Measurements from ENCODE around the gene C1orf216. TPM values are rescaled to one million over a fixed set of nuclear protein-coding genes. Genes with fewer than 3 reads are reported as not detected.
"Not testable (repeated sequence)": the region's sequence is repeated elsewhere in the genome, so short reads cannot be mapped to it uniquely, and the experiment has no call there.

The C1orf216 gene
- total and polyA plus RNA-seq, 7 donors, result 2.1 to 32.5 (median 21.6) TPM

DNA sequence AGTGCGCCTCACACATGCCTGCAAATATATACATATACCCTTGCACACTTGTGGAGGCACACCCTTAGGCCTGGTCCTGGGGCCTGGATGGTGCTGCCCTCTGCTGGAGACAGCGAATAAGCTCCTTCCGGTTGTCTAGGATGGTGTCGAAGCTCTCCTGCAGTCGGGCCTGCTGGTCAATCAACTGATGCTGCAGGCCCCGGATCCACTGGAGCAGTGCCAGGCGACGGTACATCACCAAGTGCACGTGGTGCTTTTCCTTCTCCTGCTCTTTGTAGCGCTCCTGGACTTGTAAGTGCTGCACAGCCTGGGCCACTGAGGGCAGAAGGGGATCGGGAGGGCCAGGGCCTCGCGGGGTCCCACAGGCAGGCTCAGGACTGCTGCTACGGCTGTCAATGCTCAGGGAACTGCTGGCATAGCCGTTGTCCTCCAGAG lies 3.1 kb downstream of the C1orf216 start:
- TF ChIP-seq, protein P1, sequence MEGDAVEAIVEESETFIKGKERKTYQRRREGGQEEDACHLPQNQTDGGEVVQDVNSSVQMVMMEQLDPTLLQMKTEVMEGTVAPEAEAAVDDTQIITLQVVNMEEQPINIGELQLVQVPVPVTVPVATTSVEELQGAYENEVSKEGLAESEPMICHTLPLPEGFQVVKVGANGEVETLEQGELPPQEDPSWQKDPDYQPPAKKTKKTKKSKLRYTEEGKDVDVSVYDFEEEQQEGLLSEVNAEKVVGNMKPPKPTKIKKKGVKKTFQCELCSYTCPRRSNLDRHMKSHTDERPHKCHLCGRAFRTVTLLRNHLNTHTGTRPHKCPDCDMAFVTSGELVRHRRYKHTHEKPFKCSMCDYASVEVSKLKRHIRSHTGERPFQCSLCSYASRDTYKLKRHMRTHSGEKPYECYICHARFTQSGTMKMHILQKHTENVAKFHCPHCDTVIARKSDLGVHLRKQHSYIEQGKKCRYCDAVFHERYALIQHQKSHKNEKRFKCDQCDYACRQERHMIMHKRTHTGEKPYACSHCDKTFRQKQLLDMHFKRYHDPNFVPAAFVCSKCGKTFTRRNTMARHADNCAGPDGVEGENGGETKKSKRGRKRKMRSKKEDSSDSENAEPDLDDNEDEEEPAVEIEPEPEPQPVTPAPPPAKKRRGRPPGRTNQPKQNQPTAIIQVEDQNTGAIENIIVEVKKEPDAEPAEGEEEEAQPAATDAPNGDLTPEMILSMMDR (IDR thresholded peaks at IDR 0.05), result peak; percentile 28 to 79 (median 66)
- no peak for TF ChIP-seq POLR2A (IDR thresholded peaks at IDR 0.05)
- peak; percentile 79 for DNase-seq
- Histone ChIP-seq H3K36me3 (peaks cover 0 to 21% (median 9%) of the 10 kb centered on the region in 4 donors), H3K4me3 (no peak overlapping the region), H3K27ac (no peak overlapping the region), H3K4me1 (peaks cover 0 to 43% (median 37%) of the 10 kb centered on the region in 4 donors), H3K27me3 (no peaks in the 10 kb centered on the region), H3K9me3 (no peaks in the 10 kb centered on the region)
- WGBS, 2 donors, result 32 to 38% methylated on average over 15 of the region's 15 CpGs
- intact Hi-C loops (cut with DNase I), result loop anchor here (5.0 kb wide), 1 partner anchor 263 kb away; no protein-coding TSS in a partner anchor

DNA sequence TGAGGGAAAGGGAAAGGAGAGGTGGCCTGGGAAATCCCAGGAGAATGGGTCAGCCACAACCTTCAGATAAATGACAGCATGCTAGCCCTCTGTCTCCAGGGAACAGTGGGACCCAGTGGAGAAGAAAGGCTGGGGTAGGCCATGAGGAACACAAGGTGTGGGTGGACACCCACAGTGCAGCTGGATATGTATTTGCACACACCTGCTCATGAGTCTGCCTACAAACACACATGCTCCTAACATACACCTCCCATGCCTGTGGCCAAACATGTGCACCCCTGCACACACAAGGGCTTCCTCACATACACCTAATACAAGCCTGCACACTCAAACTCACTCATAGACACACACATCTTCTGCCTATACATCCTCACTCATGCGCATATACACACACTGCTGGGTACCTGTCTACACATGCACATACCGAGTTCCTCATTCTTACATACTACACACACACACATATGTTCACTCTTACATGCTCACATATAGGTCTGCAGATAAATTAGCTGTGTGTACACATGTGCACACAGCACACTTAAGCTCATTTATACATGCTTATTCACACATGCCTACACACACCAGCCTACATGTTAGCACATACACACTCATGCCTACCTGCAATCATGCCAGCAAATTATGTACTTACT lies 3.6 kb downstream of the C1orf216 start:
- DNase-seq, result no peak
- intact Hi-C loops (cut with DNase I), result loop anchor here (5.0 kb wide), 1 partner anchor 263 kb away; no protein-coding TSS in a partner anchor
- Histone ChIP-seq H3K4me3 (no peak overlapping the region), H3K9me3 (no peaks in the 10 kb centered on the region), H3K27ac (no peak overlapping the region), H3K4me1 (peaks cover 0 to 43% (median 37%) of the 10 kb centered on the region in 4 donors), H3K27me3 (no peaks in the 10 kb centered on the region), H3K36me3 (peaks cover 0 to 21% (median 9%) of the 10 kb centered on the region in 4 donors)
- TF ChIP-seq POLR2AphosphoS5 (IDR thresholded peaks at IDR 0.05), result no peak
- no peak for TF ChIP-seq EP300 (IDR thresholded peaks at IDR 0.05)
- TF ChIP-seq, protein P1 (IDR thresholded peaks at IDR 0.05), result no peak
- TF ChIP-seq POLR2A (IDR thresholded peaks at IDR 0.05), result no peak
- WGBS, 2 donors, result 77 to 87% methylated on average over 2 of the region's 2 CpGs

DNA sequence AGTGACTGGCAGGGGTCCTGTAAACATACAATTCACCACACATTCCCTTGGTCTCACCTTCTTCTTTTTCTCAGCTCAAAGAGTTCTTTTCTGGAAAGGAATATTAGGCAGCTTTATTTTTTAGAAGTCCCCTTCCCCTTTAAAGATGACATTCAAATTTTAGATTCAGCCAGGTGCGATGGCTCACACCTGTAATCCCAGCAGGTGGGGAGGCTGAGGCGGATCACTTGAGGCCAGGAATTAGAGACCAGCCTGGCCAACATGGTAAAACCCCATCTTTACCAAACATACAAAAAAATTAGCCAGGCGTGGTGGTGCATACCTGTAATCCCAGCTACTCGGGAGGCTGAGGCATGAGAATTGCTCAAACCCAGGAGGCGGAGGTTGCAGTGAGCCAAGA lies 7.6 kb downstream of the C1orf216 start:
- Histone ChIP-seq H3K4me1 (peaks cover 0 to 38% (median 32%) of the 10 kb centered on the region in 4 donors), H3K36me3 (peaks cover 0 to 21% (median 9%) of the 10 kb centered on the region in 4 donors), H3K27me3 (peaks cover 2 to 30% (median 19%) of the 10 kb centered on the region in 3 donors)
- intact Hi-C loops (cut with DNase I); H3K9me3 ChIP-seq; DNase-seq; H3K27ac ChIP-seq; H3K4me3 ChIP-seq: not testable (repeated sequence)
- 93 to 96% methylated on average over 5 of the region's 5 CpGs for WGBS, 2 donors

DNA sequence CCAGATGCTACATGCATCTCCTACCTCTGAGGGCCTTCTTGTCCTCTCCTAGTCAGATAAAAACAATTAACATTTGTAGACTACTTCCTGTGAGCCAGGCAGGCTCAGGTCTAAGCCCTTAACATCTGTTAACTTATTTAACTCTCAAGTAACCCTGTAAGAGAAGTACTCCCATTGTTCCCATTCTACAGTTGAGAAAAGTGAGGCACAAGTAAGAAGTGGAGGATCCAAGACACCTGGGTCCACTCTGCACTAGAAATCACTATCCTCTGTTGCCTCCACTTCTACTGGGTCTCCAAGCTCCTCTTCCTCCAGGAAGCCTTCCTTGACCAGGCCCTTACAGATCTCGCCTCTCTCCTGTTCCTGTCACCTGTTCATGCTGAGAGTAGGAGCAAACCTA lies 9.7 kb downstream of the C1orf216 start:
- H3K27ac ChIP-seq, result no peak overlapping the region

DNA sequence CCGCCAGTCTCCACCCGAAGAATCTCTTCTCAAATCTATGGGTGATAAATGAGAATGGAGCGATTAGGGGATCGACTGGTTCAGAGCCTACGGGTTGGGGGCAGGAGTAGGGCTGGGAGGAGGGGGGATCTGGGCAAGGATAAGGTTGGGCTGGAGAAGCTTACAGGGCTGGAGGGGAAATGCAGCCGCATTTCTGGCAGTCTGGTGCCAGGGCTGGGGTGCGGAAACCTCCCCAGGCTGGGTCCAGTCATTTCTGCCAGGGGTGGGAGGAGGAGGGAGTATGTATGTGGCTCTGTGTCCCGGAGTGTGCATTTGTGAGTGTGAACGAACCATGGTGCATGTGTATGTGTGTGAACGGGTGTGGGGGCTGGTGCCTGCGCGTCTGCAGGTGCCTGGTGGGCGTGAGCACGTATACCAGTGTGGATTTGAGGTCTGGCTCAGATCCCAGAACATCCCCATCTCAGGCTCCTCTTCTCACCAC lies 10.2 kb downstream of the C1orf216 start:
- H3K4me1 ChIP-seq, result peaks cover 0 to 17% (median 16%) of the 10 kb centered on the region in 4 donors
- no peaks in the 10 kb centered on the region for H3K9me3 ChIP-seq
- no peak for DNase-seq
- WGBS, 2 donors, result 7 to 12% methylated on average over 14 of the region's 14 CpGs
- TF ChIP-seq EP300 (IDR thresholded peaks at IDR 0.05) (no peak), POLR2A (IDR thresholded peaks at IDR 0.05) (no peak), POLR2AphosphoS5 (IDR thresholded peaks at IDR 0.05) (no peak)
- TF ChIP-seq, protein P1 (IDR thresholded peaks at IDR 0.05), result no peak
- H3K36me3 ChIP-seq, result peaks cover 0 to 2% (median under 1%) of the 10 kb centered on the region in 4 donors
- peaks cover 2 to 39% (median 22%) of the 10 kb centered on the region in 3 donors for H3K27me3 ChIP-seq
- H3K4me3 ChIP-seq, result peak overlapping the region; percentile 27 to 75 (median 56)
- no peak overlapping the region for H3K27ac ChIP-seq
- intact Hi-C loops (cut with DNase I), result no loop called here

More for the DNA sequence above, 9.7 kb downstream of the C1orf216 start:
- no peak for DNase-seq
- 82 to 96% methylated on average over 1 of the region's 1 CpG for WGBS, 2 donors
- intact Hi-C loops (cut with DNase I), result no loop called here
- Histone ChIP-seq H3K4me3 (no peak overlapping the region), H3K27me3 (peaks cover 2 to 37% (median 19%) of the 10 kb centered on the region in 3 donors), H3K4me1 (peaks cover 0 to 17% (median 16%) of the 10 kb centered on the region in 4 donors), H3K9me3 (no peaks in the 10 kb centered on the region), H3K36me3 (peaks cover 0 to 7% (median 3%) of the 10 kb centered on the region in 4 donors)
- TF ChIP-seq, protein P1 (IDR thresholded peaks at IDR 0.05), result no peak

Measured in sigmoid colon (tissue), 7 donors.